Right atrium auricular region (tissue), 2 donors: ENCODE results near the gene METTL14. TPM values are rescaled to one million over a fixed set of nuclear protein-coding genes. Genes with fewer than 3 reads are reported as not detected.
"Not testable (repeated sequence)": the region's sequence is repeated elsewhere in the genome, so short reads cannot be mapped to it uniquely, and the experiment has no call there.

Experiments
- DNase-seq: peaks from one replicate; pipeline ENCODE4 v3.0.0-alpha.2; 2019; ENCODE audit warnings: low spot score
- H3K27ac ChIP-seq, 2 donors: fragments of 200-600 bp; sonication (generic); 1 replicate in 1 of 2; 2 replicates in 1 of 2; pipeline ENCODE4 v1.5.1; 2016 to 2019
- H3K27me3 ChIP-seq, 2 donors: fragments of 200-600 bp; sonication (generic); one replicate each; pipeline versions ENCODE4 v1.5.1 to v1.6.0; 2017 to 2019
- H3K36me3 ChIP-seq: fragments of 200-600 bp; sonication (generic); one replicate; pipeline ENCODE4 v1.5.1; 2016
- H3K4me1 ChIP-seq, 2 donors: fragments of 200-600 bp; sonication (generic); one replicate each; pipeline versions ENCODE4 v1.5.1 to v1.6.0; 2017 to 2019
- H3K4me3 ChIP-seq, 2 donors: fragments of 200-600 bp; sonication (generic); 1 replicate in 1 of 2; 2 replicates in 1 of 2; pipeline ENCODE4 v1.5.1; 2017 to 2019; ENCODE audit warnings: mild to moderate bottlenecking in 1 of 2, moderate library complexity in 1 of 2
- H3K9me3 ChIP-seq, 2 donors: fragments of 200-600 bp; sonication (generic); one replicate each; pipeline ENCODE4 v1.5.1; 2019
- total RNA-seq, 2 donors: library from RNA; depleted of rRNA; stranded (reverse); fragments of >200 nt; gene quantifications; one replicate each; pipeline ENCODE4 v1.1.0, GENCODE V29; 2016
- TF ChIP-seq, protein P1 (sequence below), 2 donors: fragments of 200-600 bp; sonication (generic); IDR thresholded peaks; one replicate each; pipeline ENCODE4 v1.5.1; 2019; ENCODE audit warnings: antibody characterized with exemption in 2 of 2

The METTL14 gene
- 10 to 100 TPM; 20.3 to 21.7 TPM for total RNA-seq

GRCh38 chr4:118684873-118685811 lies at the start of gene METTL14:
Gene METTL14 (plus strand): TSS chr4:118685392. CDS start chr4:118685535, 143 bp downstream.
- Histone ChIP-seq H3K4me1 (peaks cover 0 to 19% of the 10 kb centered on the region in 2 donors), H3K27ac (peak within 1 kb of the TSS; percentile 91 to 92), H3K9me3 (no peaks in the 10 kb centered on the region), H3K27me3 (no peaks in the 10 kb centered on the region), H3K4me3 (peak within 1 kb of the TSS; percentile 72 to 76), H3K36me3 (peaks cover 24% of the 10 kb centered on the region)
- TF ChIP-seq, protein P1, sequence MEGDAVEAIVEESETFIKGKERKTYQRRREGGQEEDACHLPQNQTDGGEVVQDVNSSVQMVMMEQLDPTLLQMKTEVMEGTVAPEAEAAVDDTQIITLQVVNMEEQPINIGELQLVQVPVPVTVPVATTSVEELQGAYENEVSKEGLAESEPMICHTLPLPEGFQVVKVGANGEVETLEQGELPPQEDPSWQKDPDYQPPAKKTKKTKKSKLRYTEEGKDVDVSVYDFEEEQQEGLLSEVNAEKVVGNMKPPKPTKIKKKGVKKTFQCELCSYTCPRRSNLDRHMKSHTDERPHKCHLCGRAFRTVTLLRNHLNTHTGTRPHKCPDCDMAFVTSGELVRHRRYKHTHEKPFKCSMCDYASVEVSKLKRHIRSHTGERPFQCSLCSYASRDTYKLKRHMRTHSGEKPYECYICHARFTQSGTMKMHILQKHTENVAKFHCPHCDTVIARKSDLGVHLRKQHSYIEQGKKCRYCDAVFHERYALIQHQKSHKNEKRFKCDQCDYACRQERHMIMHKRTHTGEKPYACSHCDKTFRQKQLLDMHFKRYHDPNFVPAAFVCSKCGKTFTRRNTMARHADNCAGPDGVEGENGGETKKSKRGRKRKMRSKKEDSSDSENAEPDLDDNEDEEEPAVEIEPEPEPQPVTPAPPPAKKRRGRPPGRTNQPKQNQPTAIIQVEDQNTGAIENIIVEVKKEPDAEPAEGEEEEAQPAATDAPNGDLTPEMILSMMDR (IDR thresholded peaks at IDR 0.05): peak in 1 of 2 donors; percentile 34
- DNase-seq: peak; percentile 95

- not testable (repeated sequence) for H3K36me3 ChIP-seq, H3K4me3 ChIP-seq, H3K27ac ChIP-seq, H3K27me3 ChIP-seq, DNase-seq, H3K9me3 ChIP-seq, H3K4me1 ChIP-seq
Measured at GRCh38 chr4:118636126-118636525, 49.1 kb upstream of the METTL14 start.

DNA sequence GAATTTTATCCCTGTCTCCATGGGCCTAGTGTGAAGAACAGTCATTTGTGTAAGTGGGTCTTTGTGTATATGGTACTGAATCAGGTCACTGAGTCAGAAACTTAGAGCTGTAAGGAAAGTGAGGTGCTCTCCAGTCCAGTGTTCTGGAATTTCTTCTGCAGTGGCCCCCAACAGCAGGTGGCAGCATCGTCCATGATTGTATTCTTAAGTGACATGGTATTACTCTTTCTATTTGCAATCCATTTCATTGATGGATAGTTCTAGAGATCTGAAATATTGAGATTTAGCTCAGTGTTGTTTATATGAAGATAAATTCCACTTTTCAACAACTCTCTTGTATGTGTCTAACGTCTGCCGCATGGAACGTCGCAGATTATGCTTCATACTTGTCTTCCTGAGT lies 20.5 kb upstream of the METTL14 start:
- not testable (repeated sequence) for H3K36me3 ChIP-seq, H3K27ac ChIP-seq, H3K27me3 ChIP-seq, H3K4me3 ChIP-seq, DNase-seq, H3K9me3 ChIP-seq, H3K4me1 ChIP-seq
- TF ChIP-seq, protein P1 (IDR thresholded peaks at IDR 0.05): peak in 1 of 2 donors; percentile 33

DNA sequence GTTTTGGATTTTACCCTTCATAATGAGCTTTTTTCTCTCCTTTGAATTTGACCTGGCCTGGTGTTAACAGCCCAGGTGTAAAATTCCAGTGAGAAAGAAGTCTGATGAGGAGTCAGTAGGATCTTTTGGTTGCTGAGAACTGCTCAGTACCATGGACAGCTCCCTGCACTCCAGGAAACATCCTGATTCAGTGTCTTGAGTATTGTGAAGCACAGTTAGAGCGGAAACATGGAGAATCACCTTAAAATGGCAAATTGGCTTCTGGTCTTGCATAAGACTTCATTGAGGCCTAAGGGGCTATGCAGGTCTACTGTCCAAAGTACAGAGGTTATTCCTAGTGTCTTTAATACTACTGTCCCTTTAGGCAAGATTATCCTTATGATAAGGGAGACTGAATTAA lies 16.0 kb upstream of the METTL14 start:
- DNase-seq, H3K27me3 ChIP-seq, H3K4me1 ChIP-seq, H3K9me3 ChIP-seq, H3K4me3 ChIP-seq, H3K36me3 ChIP-seq, H3K27ac ChIP-seq: not testable (repeated sequence)

- H3K4me1 ChIP-seq, H3K27me3 ChIP-seq, H3K27ac ChIP-seq, H3K9me3 ChIP-seq, DNase-seq, H3K4me3 ChIP-seq, H3K36me3 ChIP-seq: not testable (repeated sequence)
Measured at GRCh38 chr4:118670968-118671367, 14.2 kb upstream of the METTL14 start.

- Histone ChIP-seq H3K27ac (no peak overlapping the region), H3K4me1 (no peaks in the 10 kb centered on the region), H3K36me3 (no peaks in the 10 kb centered on the region), H3K27me3 (no peaks in the 10 kb centered on the region), H3K9me3 (no peaks in the 10 kb centered on the region), H3K4me3 (no peak overlapping the region)
- TF ChIP-seq, protein P1 (IDR thresholded peaks at IDR 0.05): no peak
- no peak for DNase-seq
Measured at GRCh38 chr4:118676128-118676527, 9.1 kb upstream of the METTL14 start.

DNA sequence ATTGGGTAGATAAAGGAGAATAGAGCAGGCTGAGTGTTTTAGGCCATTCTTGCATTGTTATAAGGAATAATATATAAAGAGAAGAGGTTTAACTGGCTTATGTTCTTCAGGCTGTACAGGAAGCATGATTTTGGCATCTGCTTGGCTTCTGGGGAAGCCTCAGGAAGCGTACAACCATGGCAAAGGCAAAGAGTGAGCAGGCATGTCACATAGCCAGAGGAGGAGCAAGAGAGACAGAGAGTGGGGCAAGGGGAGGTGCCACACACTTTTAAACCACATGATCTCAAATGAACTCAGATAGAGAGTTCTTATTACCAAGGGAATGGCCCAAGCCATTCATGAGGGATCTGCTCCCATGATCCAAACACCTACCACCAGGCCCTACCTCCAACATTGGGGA lies 4.4 kb upstream of the METTL14 start:
- no peaks in the 10 kb centered on the region for H3K27me3 ChIP-seq
- H3K27ac ChIP-seq: no peak overlapping the region
- no peak overlapping the region for H3K4me3 ChIP-seq
- H3K9me3 ChIP-seq: no peaks in the 10 kb centered on the region
- DNase-seq: no peak
- TF ChIP-seq, protein P1 (IDR thresholded peaks at IDR 0.05): no peak
- H3K36me3 ChIP-seq: no peaks in the 10 kb centered on the region
- no peaks in the 10 kb centered on the region for H3K4me1 ChIP-seq
